Transverse colon (tissue), 4 donors: ENCODE results near the gene KCTD17. TPM values are rescaled to one million over a fixed set of nuclear protein-coding genes. Genes with fewer than 3 reads are reported as not detected.

Experiments used
- DNase-seq: peaks from one replicate; pipeline ENCODE4 v3.0.0-alpha.2; 2019
- H3K27ac ChIP-seq, 4 donors: fragments of 200-600 bp; sonication (generic); 2 replicates each; pipeline ENCODE4 v1.5.1; 2016 to 2018; ENCODE audit warnings: inconsistent platforms in 4 of 4
- H3K27me3 ChIP-seq: fragments of 200-600 bp; sonication (generic); 2 replicates; pipeline ENCODE4 v1.5.1; 2017; ENCODE audit warnings: inconsistent platforms
- H3K36me3 ChIP-seq, 4 donors: fragments of 200-600 bp; sonication (generic); 2 replicates each; pipeline ENCODE4 v1.5.1; 2017 to 2019; ENCODE audit warnings: inconsistent platforms in 4 of 4
- H3K4me1 ChIP-seq, 4 donors: fragments of 200-600 bp; sonication (generic); 2 replicates each; pipeline ENCODE4 v1.5.1; 2017 to 2020; ENCODE audit warnings: inconsistent platforms in 4 of 4
- H3K4me3 ChIP-seq, 4 donors: fragments of 200-600 bp; sonication (generic); 1 replicate in 1 of 4; 2 replicates in 3 of 4; pipeline versions ENCODE4 v1.5.1 to v1.6.1; 2017 to 2019; ENCODE audit warnings: inconsistent platforms in 4 of 4
- H3K9me3 ChIP-seq, 2 donors: fragments of 200-600 bp; sonication (generic); 2 replicates each; pipeline ENCODE4 v1.5.1; 2017 to 2019; ENCODE audit warnings: inconsistent platforms in 2 of 2
- CTCF ChIP-seq, 5 experiments: fragments of 200-600 bp in 3 of 5; fragments of 450-650 bp in 2 of 5; sonication (generic) in 3 of 5; IDR thresholded peaks; 1 replicate in 2 of 5; 2 replicates in 3 of 5; pipeline ENCODE4 v1.5.1; 2016 to 2017; ENCODE audit warnings: antibody characterized with exemption in 5 of 5, inconsistent platforms in 3 of 5, mild to moderate bottlenecking in 2 of 5, moderate library complexity in 1 of 5
- EP300 ChIP-seq: sonication (generic); formaldehyde crosslinking; IDR thresholded peaks from one replicate; pipeline ENCODE4 v1.6.1; 2017; ENCODE audit warnings: antibody characterized with exemption, low read depth
- POLR2A ChIP-seq: fragments of 450-650 bp; IDR thresholded peaks from one replicate; pipeline ENCODE4 v1.6.1; 2016; ENCODE audit warnings: antibody characterized with exemption, mild to moderate bottlenecking, moderate library complexity
- POLR2AphosphoS5 ChIP-seq, 3 donors: sonication (generic); formaldehyde crosslinking; IDR thresholded peaks; one replicate each; pipeline ENCODE4 v1.6.1; 2016; ENCODE audit warnings: antibody characterized with exemption in 3 of 3
- WGBS, 2 donors: methylation state at CpG; one replicate each; pipeline ENCODE4 v1.1.5; 2018; ENCODE audit warnings: low coverage in 1 of 2; 5-methylcytosine and 5-hydroxymethylcytosine counted together
- in situ Hi-C, 4 donors: fragments of 200-750 bp; cut with MboI; loops; one replicate each; pipeline versions ENCODE4 v1.15.0 to v1.15.1; 2017; ENCODE audit warnings: low sequenced_read_pairs in 3 of 4, low pct_ligation_motif_present in 1 of 4, low pct_unique_long_range_greater_than_20kb in 1 of 4
- intact Hi-C: fragments of 100-400 bp; cut with DNase I; formaldehyde crosslinking; loops from one replicate; pipeline ENCODE4 v1.15.1; 2023; ENCODE audit warnings: low total_unique reads
- total RNA-seq, 4 donors: library from RNA; depleted of rRNA; stranded (reverse); fragments of >200 nt; gene quantifications; one replicate each; pipeline ENCODE4 v1.1.0, GENCODE V29; 2016

Gene KCTD17
- total RNA-seq, 4 donors from 2014 or later, result 11.2 to 61.3 (median 35.1) TPM

- Histone ChIP-seq H3K9me3 (no peaks in the 10 kb centered on the region), H3K36me3 (peaks cover 0 to 4% (median 0%) of the 10 kb centered on the region in 4 donors), H3K27me3 (no peaks in the 10 kb centered on the region), H3K4me3 (peak overlapping the region; percentile 56 to 97 (median 88)), H3K27ac (peak overlapping the region; percentile 92 to 99 (median 99)), H3K4me1 (peaks cover 52 to 78% (median 75%) of the 10 kb centered on the region in 4 donors)
- WGBS, 2 donors, result 0% methylated on average over 5 of the region's 5 CpGs; no CpG with 5 or more reads in 1 of the 2 donors
- TF ChIP-seq POLR2A (peak; percentile 80), POLR2AphosphoS5 (IDR thresholded peaks at IDR 0.05) (peak in 2 of 3 donors; percentile 70 to 75), CTCF (IDR thresholded peaks at IDR 0.05) (no peak), EP300 (no peak)
- peak; percentile 75 for DNase-seq
- in situ Hi-C loops (no loop called here), intact Hi-C loops (no loop called here)
Measured at GRCh38 chr22:37020192-37020479, 31.4 kb upstream of the KCTD17 start.

- H3K27ac ChIP-seq, result peak overlapping the region; percentile 92 to 99 (median 99)
- WGBS, 2 donors, result 57% methylated on average over 5 of the region's 5 CpGs; no CpG with 5 or more reads in 1 of the 2 donors
- H3K4me3 ChIP-seq, result peak overlapping the region in 3 of 4 donors; percentile 56 to 97 (median 96)
- H3K36me3 ChIP-seq, result peaks cover 0 to 4% (median 0%) of the 10 kb centered on the region in 4 donors
- H3K4me1 ChIP-seq, result peaks cover 53 to 80% (median 69%) of the 10 kb centered on the region in 4 donors
- H3K27me3 ChIP-seq, result no peaks in the 10 kb centered on the region
- peak; percentile 80 for DNase-seq
- intact Hi-C loops (no loop called here), in situ Hi-C loops (no loop called here)
- TF ChIP-seq EP300, result no peak
- TF ChIP-seq POLR2AphosphoS5 (IDR thresholded peaks at IDR 0.05), result peak; percentile 56 to 88 (median 84)
- TF ChIP-seq CTCF (IDR thresholded peaks at IDR 0.05), result no peak
- peak; percentile 83 for TF ChIP-seq POLR2A
- H3K9me3 ChIP-seq, result no peaks in the 10 kb centered on the region
Measured at GRCh38 chr22:37021041-37021440, 30.5 kb upstream of the KCTD17 start.

- DNase-seq, result peak; percentile 53
- H3K4me1 ChIP-seq, result peaks cover 48 to 73% (median 63%) of the 10 kb centered on the region in 4 donors
- in situ Hi-C loops, result no loop called here
Measured at GRCh38 chr22:37021710-37022482, 29.6 kb upstream of the KCTD17 start.

More at GRCh38 chr22:37021710-37022482, 29.6 kb upstream of the KCTD17 start:
- Histone ChIP-seq H3K4me3 (no peak overlapping the region), H3K9me3 (no peaks in the 10 kb centered on the region), H3K36me3 (peaks cover 0 to 5% (median 0%) of the 10 kb centered on the region in 4 donors), H3K27ac (peak overlapping the region; percentile 92 to 99 (median 99)), H3K27me3 (no peaks in the 10 kb centered on the region)
- intact Hi-C loops, result no loop called here
- peak; percentile 61 to 77 (median 70) for TF ChIP-seq CTCF (IDR thresholded peaks at IDR 0.05)
- TF ChIP-seq POLR2AphosphoS5 (IDR thresholded peaks at IDR 0.05), result no peak
- WGBS, 2 donors, result 39 to 42% methylated on average over 5 to 13 of the region's 13 CpGs
